GM23338 (cell line): ENCODE data around the gene DCP2. TPM values are rescaled to one million over a fixed set of nuclear protein-coding genes. Genes with fewer than 3 reads are reported as not detected.

Experiments used
- ATAC-seq: fragments of 200-7000 bp; cut with Tn5 transposase; 3 replicates; pipeline ENCODE4 v1.9.1; 2020
- DNase-seq: peaks from one replicate; pipeline ENCODE4 v3.0.0-alpha.2; 2015; ENCODE audit warnings: low spot score
- H2AFZ ChIP-seq: fragments of 200-600 bp; sonication (generic); 2 replicates; pipeline ENCODE4 v1.8.0; 2016; ENCODE audit warnings: antibody characterized with exemption, mild to moderate bottlenecking, moderate library complexity
- H3F3A ChIP-seq: fragments of 200-600 bp; sonication (generic); replicated peaks from 2 replicates; pipeline ENCODE4 v1.8.0; 2017; ENCODE audit warnings: antibody characterized with exemption, mixed run types, low read depth
- H3K27ac ChIP-seq: fragments of 200-600 bp; sonication (generic); 2 replicates; pipeline ENCODE4 v1.6.1; 2016; ENCODE audit warnings: low read depth
- H3K27me3 ChIP-seq: fragments of 200-600 bp; sonication (generic); 2 replicates; pipeline ENCODE4 v1.8.0; 2016; ENCODE audit warnings: mild to moderate bottlenecking, mixed run types, moderate library complexity; ENCODE audit not compliant: insufficient read depth
- H3K36me3 ChIP-seq: fragments of 200-600 bp; sonication (generic); 2 replicates; pipeline ENCODE4 v1.8.0; 2016; ENCODE audit warnings: mild to moderate bottlenecking; ENCODE audit not compliant: insufficient read depth
- H3K4me1 ChIP-seq: fragments of 200-600 bp; sonication (generic); 2 replicates; pipeline ENCODE4 v1.8.0; 2016; ENCODE audit warnings: mild to moderate bottlenecking, moderate library complexity; ENCODE audit not compliant: insufficient read depth
- H3K4me2 ChIP-seq: fragments of 200-600 bp; sonication (generic); 2 replicates; pipeline ENCODE4 v1.7.1; 2017; ENCODE audit warnings: mixed run types
- H3K4me3 ChIP-seq: fragments of 200-600 bp; sonication (generic); 2 replicates; pipeline ENCODE4 v1.6.1; 2016; ENCODE audit warnings: mixed run types
- H3K79me2 ChIP-seq: fragments of 200-600 bp; sonication (generic); replicated peaks from 2 replicates; pipeline ENCODE4 v1.8.0; 2017; ENCODE audit warnings: mild to moderate bottlenecking; ENCODE audit not compliant: insufficient read depth
- H3K9me2 ChIP-seq: fragments of 200-600 bp; sonication (generic); 2 replicates; pipeline ENCODE4 v1.8.0; 2017; ENCODE audit not compliant: insufficient read depth
- H4K20me1 ChIP-seq: fragments of 200-600 bp; sonication (generic); replicated peaks from 2 replicates; pipeline ENCODE4 v1.8.0; 2017; ENCODE audit warnings: mild to moderate bottlenecking; ENCODE audit not compliant: insufficient read depth
- H3K27ac Mint-ChIP-seq: 2 replicates; pipeline ENCODE4 v1.8.0; 2020; ENCODE audit warnings: inconsistent platforms, mild to moderate bottlenecking, moderate library complexity, mixed read lengths
- H3K27me3 Mint-ChIP-seq: 3 replicates; pipeline ENCODE4 v1.8.0; 2022; ENCODE audit warnings: low read depth, mild to moderate bottlenecking, moderate library complexity, mixed read lengths, inconsistent platforms; ENCODE audit not compliant: insufficient read depth, poor library complexity
- H3K36me3 Mint-ChIP-seq: 3 replicates; pipeline ENCODE4 v1.8.0; 2021; ENCODE audit warnings: low read depth, mild to moderate bottlenecking, inconsistent platforms, moderate library complexity, mixed read lengths
- H3K4me1 Mint-ChIP-seq: 3 replicates; pipeline ENCODE4 v1.8.0; 2020; ENCODE audit warnings: mild to moderate bottlenecking, inconsistent platforms, mixed read lengths
- H3K4me3 Mint-ChIP-seq: 3 replicates; pipeline ENCODE4 v1.8.0; 2021; ENCODE audit warnings: moderate library complexity, mild to moderate bottlenecking, inconsistent platforms, mixed read lengths
- H3K9me3 Mint-ChIP-seq: 3 replicates; pipeline ENCODE4 v1.8.0; 2020; ENCODE audit warnings: moderate library complexity, mild to moderate bottlenecking, inconsistent platforms, mixed read lengths
- CREB1 ChIP-seq: fragments of 250-450 bp; sonication (Bioruptor Pico); IDR thresholded peaks from 2 replicates; pipeline ENCODE4 v1.5.0; 2020; ENCODE audit warnings: low read depth, mild to moderate bottlenecking, moderate library complexity
- EZH2 ChIP-seq: fragments of 200-600 bp; sonication (generic); IDR thresholded peaks from one replicate; pipeline ENCODE4 v1.8.0; 2017; ENCODE audit warnings: antibody characterized with exemption, mild to moderate bottlenecking, low read depth; ENCODE audit not compliant: unreplicated experiment
- EZH2phosphoT487 ChIP-seq: fragments of 200-600 bp; sonication (generic); IDR thresholded peaks from one replicate; pipeline ENCODE4 v1.8.1; 2018; ENCODE audit warnings: antibody characterized with exemption; ENCODE audit not compliant: unreplicated experiment
- JUNB ChIP-seq: IDR thresholded peaks from one replicate; pipeline ENCODE4 v1.6.1; 2016; ENCODE audit warnings: antibody characterized with exemption; ENCODE audit not compliant: unreplicated experiment
- NANOG ChIP-seq: IDR thresholded peaks from 2 replicates; pipeline ENCODE4 v1.6.1; 2016; ENCODE audit warnings: antibody characterized with exemption, borderline replicate concordance
- POLR2AphosphoS5 ChIP-seq: IDR thresholded peaks from 2 replicates; pipeline ENCODE4 v1.6.1; 2016; ENCODE audit warnings: antibody characterized with exemption, low read depth
- STAT1 ChIP-seq: IDR thresholded peaks from one replicate; pipeline ENCODE4 v1.6.1; 2016; ENCODE audit warnings: antibody characterized with exemption; ENCODE audit not compliant: unreplicated experiment
- ZNF114 ChIP-seq: fragments of 250-450 bp; sonication (Bioruptor Pico); IDR thresholded peaks from 2 replicates; pipeline ENCODE4 v1.5.0; 2020; ENCODE audit warnings: mild to moderate bottlenecking, moderate library complexity
- ZNF331 ChIP-seq: fragments of 250-450 bp; sonication (Bioruptor Pico); IDR thresholded peaks from 2 replicates; pipeline ENCODE4 v1.5.0; 2020; ENCODE audit warnings: low read depth, mild to moderate bottlenecking, moderate library complexity
- polyA plus RNA-seq: library from polyadenylated mRNA; unstranded; fragments of >200 nt; fragmentation: Nextera tagmentation; extraction: Ambion mirVana; gene quantifications from 2 replicates; pipeline ENCODE4 v1.2.1, GENCODE V29; 2016
- total RNA-seq: library from RNA; depleted of rRNA; stranded (reverse); fragments of >200 nt; shearing (Covaris generic); gene quantifications from 2 replicates; pipeline ENCODE4 v1.2.3, GENCODE V29; 2014
- TF ChIP-seq, protein P1 (sequence below): IDR thresholded peaks from 2 replicates; pipeline ENCODE4 v1.6.1; 2016; ENCODE audit warnings: antibody characterized with exemption
- TF ChIP-seq, protein P2 (sequence below), 2 experiments: fragments of 200-600 bp in 1 of 2; sonication (generic) in 1 of 2; conservative IDR thresholded peaks; 2 replicates each; pipeline versions ENCODE4 v1.5.1 to v1.6.1; 2016 to 2017; ENCODE audit warnings: antibody characterized with exemption in 2 of 2, low read depth in 2 of 2, mild to moderate bottlenecking in 2 of 2, moderate library complexity in 1 of 2
- TF ChIP-seq, protein P3 (sequence below): IDR thresholded peaks from one replicate; pipeline ENCODE4 v1.6.1; 2018; ENCODE audit warnings: antibody characterized with exemption; ENCODE audit not compliant: unreplicated experiment
- TF ChIP-seq, protein P4 (sequence below): fragments of 250-450 bp; sonication (Bioruptor Pico); IDR thresholded peaks from 2 replicates; pipeline ENCODE4 v1.5.0; 2020; ENCODE audit warnings: mild to moderate bottlenecking, moderate library complexity

The DCP2 gene
- total and polyA plus RNA-seq, 2 experiments from 2014 or later: 96.6 to 165 TPM

DNA sequence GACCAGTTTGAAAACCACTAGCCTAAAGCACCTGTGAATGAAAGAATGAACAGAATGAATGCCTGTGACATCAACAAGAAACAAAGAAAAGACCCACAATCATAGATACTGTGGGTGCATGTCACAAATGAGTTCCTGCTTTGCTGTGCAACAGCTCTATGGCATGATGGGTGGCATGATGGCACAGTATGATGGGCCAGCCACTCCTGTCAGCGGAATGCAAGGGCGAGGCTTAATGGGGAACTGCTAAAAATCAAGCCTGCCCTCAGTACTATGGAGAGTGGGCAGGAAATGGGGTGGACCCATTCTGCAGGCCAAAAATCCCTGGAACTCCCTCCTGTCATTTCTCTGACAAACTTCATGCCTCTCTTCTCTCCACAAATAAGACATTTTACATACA is 89.0 kb downstream of the DCP2 start:
- peaks cover 14% of the 10 kb centered on the region for H3K4me1 ChIP-seq
- Mint-ChIP-seq H3K4me3 (no peak overlapping the region), H3K36me3 (peaks cover 29% of the 10 kb centered on the region), H3K9me3 (no peaks in the 10 kb centered on the region; the same call in 2 of the 3 replicates), H3K27me3 (peaks cover 10% of the 10 kb centered on the region), H3K27ac (no peak overlapping the region), H3K4me1 (peaks cover 19% of the 10 kb centered on the region)
- no peak for TF ChIP-seq ZNF331 (CRISPR knock-in tag)
- no peak for TF ChIP-seq CREB1 (CRISPR knock-in tag)
- TF ChIP-seq, protein P1, sequence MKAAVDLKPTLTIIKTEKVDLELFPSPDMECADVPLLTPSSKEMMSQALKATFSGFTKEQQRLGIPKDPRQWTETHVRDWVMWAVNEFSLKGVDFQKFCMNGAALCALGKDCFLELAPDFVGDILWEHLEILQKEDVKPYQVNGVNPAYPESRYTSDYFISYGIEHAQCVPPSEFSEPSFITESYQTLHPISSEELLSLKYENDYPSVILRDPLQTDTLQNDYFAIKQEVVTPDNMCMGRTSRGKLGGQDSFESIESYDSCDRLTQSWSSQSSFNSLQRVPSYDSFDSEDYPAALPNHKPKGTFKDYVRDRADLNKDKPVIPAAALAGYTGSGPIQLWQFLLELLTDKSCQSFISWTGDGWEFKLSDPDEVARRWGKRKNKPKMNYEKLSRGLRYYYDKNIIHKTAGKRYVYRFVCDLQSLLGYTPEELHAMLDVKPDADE: no peak
- TF ChIP-seq, protein P2, sequence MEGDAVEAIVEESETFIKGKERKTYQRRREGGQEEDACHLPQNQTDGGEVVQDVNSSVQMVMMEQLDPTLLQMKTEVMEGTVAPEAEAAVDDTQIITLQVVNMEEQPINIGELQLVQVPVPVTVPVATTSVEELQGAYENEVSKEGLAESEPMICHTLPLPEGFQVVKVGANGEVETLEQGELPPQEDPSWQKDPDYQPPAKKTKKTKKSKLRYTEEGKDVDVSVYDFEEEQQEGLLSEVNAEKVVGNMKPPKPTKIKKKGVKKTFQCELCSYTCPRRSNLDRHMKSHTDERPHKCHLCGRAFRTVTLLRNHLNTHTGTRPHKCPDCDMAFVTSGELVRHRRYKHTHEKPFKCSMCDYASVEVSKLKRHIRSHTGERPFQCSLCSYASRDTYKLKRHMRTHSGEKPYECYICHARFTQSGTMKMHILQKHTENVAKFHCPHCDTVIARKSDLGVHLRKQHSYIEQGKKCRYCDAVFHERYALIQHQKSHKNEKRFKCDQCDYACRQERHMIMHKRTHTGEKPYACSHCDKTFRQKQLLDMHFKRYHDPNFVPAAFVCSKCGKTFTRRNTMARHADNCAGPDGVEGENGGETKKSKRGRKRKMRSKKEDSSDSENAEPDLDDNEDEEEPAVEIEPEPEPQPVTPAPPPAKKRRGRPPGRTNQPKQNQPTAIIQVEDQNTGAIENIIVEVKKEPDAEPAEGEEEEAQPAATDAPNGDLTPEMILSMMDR (conservative IDR thresholded peaks at IDR 0.05; ENCODE audit: low read depth in 2 of 2): no peak
- no peak for TF ChIP-seq STAT1
- TF ChIP-seq, protein P3, sequence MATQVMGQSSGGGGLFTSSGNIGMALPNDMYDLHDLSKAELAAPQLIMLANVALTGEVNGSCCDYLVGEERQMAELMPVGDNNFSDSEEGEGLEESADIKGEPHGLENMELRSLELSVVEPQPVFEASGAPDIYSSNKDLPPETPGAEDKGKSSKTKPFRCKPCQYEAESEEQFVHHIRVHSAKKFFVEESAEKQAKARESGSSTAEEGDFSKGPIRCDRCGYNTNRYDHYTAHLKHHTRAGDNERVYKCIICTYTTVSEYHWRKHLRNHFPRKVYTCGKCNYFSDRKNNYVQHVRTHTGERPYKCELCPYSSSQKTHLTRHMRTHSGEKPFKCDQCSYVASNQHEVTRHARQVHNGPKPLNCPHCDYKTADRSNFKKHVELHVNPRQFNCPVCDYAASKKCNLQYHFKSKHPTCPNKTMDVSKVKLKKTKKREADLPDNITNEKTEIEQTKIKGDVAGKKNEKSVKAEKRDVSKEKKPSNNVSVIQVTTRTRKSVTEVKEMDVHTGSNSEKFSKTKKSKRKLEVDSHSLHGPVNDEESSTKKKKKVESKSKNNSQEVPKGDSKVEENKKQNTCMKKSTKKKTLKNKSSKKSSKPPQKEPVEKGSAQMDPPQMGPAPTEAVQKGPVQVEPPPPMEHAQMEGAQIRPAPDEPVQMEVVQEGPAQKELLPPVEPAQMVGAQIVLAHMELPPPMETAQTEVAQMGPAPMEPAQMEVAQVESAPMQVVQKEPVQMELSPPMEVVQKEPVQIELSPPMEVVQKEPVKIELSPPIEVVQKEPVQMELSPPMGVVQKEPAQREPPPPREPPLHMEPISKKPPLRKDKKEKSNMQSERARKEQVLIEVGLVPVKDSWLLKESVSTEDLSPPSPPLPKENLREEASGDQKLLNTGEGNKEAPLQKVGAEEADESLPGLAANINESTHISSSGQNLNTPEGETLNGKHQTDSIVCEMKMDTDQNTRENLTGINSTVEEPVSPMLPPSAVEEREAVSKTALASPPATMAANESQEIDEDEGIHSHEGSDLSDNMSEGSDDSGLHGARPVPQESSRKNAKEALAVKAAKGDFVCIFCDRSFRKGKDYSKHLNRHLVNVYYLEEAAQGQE: no peak
- no peak for TF ChIP-seq ZNF114 (CRISPR knock-in tag)
- TF ChIP-seq NANOG: no peak
- no peak for TF ChIP-seq POLR2AphosphoS5
- no peak for TF ChIP-seq EZH2phosphoT487
- TF ChIP-seq JUNB: no peak
- TF ChIP-seq, protein P4, sequence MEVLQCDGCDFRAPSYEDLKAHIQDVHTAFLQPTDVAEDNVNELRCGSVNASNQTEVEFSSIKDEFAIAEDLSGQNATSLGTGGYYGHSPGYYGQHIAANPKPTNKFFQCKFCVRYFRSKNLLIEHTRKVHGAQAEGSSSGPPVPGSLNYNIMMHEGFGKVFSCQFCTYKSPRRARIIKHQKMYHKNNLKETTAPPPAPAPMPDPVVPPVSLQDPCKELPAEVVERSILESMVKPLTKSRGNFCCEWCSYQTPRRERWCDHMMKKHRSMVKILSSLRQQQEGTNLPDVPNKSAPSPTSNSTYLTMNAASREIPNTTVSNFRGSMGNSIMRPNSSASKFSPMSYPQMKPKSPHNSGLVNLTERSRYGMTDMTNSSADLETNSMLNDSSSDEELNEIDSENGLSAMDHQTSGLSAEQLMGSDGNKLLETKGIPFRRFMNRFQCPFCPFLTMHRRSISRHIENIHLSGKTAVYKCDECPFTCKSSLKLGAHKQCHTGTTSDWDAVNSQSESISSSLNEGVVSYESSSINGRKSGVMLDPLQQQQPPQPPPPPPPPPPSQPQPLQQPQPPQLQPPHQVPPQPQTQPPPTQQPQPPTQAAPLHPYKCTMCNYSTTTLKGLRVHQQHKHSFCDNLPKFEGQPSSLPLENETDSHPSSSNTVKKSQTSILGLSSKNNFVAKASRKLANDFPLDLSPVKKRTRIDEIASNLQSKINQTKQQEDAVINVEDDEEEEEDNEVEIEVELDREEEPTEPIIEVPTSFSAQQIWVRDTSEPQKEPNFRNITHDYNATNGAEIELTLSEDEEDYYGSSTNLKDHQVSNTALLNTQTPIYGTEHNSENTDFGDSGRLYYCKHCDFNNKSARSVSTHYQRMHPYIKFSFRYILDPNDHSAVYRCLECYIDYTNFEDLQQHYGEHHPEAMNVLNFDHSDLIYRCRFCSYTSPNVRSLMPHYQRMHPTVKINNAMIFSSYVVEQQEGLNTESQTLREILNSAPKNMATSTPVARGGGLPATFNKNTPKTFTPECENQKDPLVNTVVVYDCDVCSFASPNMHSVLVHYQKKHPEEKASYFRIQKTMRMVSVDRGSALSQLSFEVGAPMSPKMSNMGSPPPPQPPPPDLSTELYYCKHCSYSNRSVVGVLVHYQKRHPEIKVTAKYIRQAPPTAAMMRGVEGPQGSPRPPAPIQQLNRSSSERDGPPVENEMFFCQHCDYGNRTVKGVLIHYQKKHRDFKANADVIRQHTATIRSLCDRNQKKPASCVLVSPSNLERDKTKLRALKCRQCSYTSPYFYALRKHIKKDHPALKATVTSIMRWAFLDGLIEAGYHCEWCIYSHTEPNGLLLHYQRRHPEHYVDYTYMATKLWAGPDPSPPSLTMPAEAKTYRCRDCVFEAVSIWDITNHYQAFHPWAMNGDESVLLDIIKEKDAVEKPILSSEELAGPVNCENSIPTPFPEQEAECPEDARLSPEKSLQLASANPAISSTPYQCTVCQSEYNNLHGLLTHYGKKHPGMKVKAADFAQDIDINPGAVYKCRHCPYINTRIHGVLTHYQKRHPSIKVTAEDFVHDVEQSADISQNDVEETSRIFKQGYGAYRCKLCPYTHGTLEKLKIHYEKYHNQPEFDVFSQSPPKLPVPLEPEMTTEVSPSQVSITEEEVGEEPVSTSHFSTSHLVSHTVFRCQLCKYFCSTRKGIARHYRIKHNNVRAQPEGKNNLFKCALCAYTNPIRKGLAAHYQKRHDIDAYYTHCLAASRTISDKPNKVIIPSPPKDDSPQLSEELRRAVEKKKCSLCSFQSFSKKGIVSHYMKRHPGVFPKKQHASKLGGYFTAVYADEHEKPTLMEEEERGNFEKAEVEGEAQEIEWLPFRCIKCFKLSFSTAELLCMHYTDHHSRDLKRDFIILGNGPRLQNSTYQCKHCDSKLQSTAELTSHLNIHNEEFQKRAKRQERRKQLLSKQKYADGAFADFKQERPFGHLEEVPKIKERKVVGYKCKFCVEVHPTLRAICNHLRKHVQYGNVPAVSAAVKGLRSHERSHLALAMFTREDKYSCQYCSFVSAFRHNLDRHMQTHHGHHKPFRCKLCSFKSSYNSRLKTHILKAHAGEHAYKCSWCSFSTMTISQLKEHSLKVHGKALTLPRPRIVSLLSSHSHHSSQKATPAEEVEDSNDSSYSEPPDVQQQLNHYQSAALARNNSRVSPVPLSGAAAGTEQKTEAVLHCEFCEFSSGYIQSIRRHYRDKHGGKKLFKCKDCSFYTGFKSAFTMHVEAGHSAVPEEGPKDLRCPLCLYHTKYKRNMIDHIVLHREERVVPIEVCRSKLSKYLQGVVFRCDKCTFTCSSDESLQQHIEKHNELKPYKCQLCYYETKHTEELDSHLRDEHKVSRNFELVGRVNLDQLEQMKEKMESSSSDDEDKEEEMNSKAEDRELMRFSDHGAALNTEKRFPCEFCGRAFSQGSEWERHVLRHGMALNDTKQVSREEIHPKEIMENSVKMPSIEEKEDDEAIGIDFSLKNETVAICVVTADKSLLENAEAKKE (CRISPR knock-in tag): no peak
- TF ChIP-seq EZH2: no peak
- no peak overlapping the region for H3K27ac ChIP-seq
- no peak overlapping the region for H2AFZ ChIP-seq
- ATAC-seq (no peak), DNase-seq (no peak)
- no peaks in the 10 kb centered on the region for H3K27me3 ChIP-seq
- H3K79me2 ChIP-seq: no peaks in the 10 kb centered on the region
- no peak overlapping the region for H3K4me2 ChIP-seq
- no peaks in the 10 kb centered on the region for H4K20me1 ChIP-seq
- no peak overlapping the region for H3K4me3 ChIP-seq
- peaks cover 12% of the 10 kb centered on the region for H3K9me2 ChIP-seq
- peaks cover 8% of the 10 kb centered on the region; the same call in 1 of the 2 replicates for H3F3A ChIP-seq
- 0 out of 2 replicates have a peak, but pooled peaks cover 4% of the 10 kb centered on the region for H3K36me3 ChIP-seq
